HG03097 (cell line): ENCODE data around the gene BICD2.

ENCODE experiments used
- ATAC-seq: cut with Tn5 transposase; IDR thresholded peaks from one replicate; pipeline ENCODE4 v1.9.1; 2021; ENCODE audit not compliant: unreplicated experiment, low FRiP score

Gene BICD2

GRCh38 chr9:92728831-92729734 lies 35.5 kb downstream of the BICD2 start:
- ATAC-seq = no peak

GRCh38 chr9:92727716-92728700 lies 36.6 kb downstream of the BICD2 start:
- no peak for ATAC-seq

GRCh38 chr9:92726971-92727715 lies 37.5 kb downstream of the BICD2 start:
- ATAC-seq = no peak

- ATAC-seq = no peak
Observed at GRCh38 chr9:92726348-92726747, 38.3 kb downstream of the BICD2 start.

GRCh38 chr9:92725766-92726165 lies 38.9 kb downstream of the BICD2 start:
- no peak for ATAC-seq

- no peak for ATAC-seq
Observed at GRCh38 chr9:92725266-92725545, 39.4 kb downstream of the BICD2 start.

GRCh38 chr9:92724528-92725265 lies 39.9 kb downstream of the BICD2 start:
- no peak for ATAC-seq

GRCh38 chr9:92723801-92724323 lies 40.8 kb downstream of the BICD2 start:
- ATAC-seq = no peak

- ATAC-seq = no peak
Observed at GRCh38 chr9:92723299-92723625, 41.4 kb downstream of the BICD2 start.

GRCh38 chr9:92722386-92723298 lies 42.0 kb downstream of the BICD2 start:
- ATAC-seq = no peak

GRCh38 chr9:92721548-92721947 lies 43.1 kb downstream of the BICD2 start:
- ATAC-seq = no peak

- no peak for ATAC-seq
Observed at GRCh38 chr9:92720807-92721535, 43.7 kb downstream of the BICD2 start.

- ATAC-seq = no peak
Observed at GRCh38 chr9:92720209-92720765, 44.3 kb downstream of the BICD2 start.

GRCh38 chr9:92719028-92719647 lies 45.5 kb downstream of the BICD2 start:
- no peak for ATAC-seq

GRCh38 chr9:92718086-92719001 lies 46.3 kb downstream of the BICD2 start:
- ATAC-seq = no peak

GRCh38 chr9:92717201-92718085 lies 47.2 kb downstream of the BICD2 start:
- ATAC-seq = no peak
